HepG2 (cell line): ENCODE measurements around the gene FAM20A. TPM values are rescaled to one million over a fixed set of nuclear protein-coding genes. Genes with fewer than 3 reads are reported as not detected.

Source experiments
- AKAP8 ChIP-seq: sonication (generic); formaldehyde crosslinking; IDR thresholded peaks from 2 replicates; pipeline ENCODE4 v1.5.1; 2020; ENCODE audit warnings: mild to moderate bottlenecking, missing genetic modification reagents
- BRD4 ChIP-seq: sonication (generic); formaldehyde crosslinking; IDR thresholded peaks from 2 replicates; pipeline ENCODE4 v1.4.0; 2020; ENCODE audit warnings: missing genetic modification reagents
- DMTF1 ChIP-seq: sonication (generic); formaldehyde crosslinking; IDR thresholded peaks from 2 replicates; pipeline ENCODE4 v1.4.0; 2020; ENCODE audit warnings: mild to moderate bottlenecking, missing genetic modification reagents
- ETS1 ChIP-seq: sonication (generic); formaldehyde crosslinking; IDR thresholded peaks from 2 replicates; pipeline ENCODE4 v1.4.0; 2020; ENCODE audit warnings: missing genetic modification reagents
- HOXA9 ChIP-seq: sonication (generic); formaldehyde crosslinking; IDR thresholded peaks from 2 replicates; pipeline ENCODE4 v1.8.1; 2022; ENCODE audit warnings: missing genetic modification reagents, mild to moderate bottlenecking, moderate library complexity, borderline replicate concordance
- LBX2 ChIP-seq: sonication (generic); formaldehyde crosslinking; IDR thresholded peaks from 2 replicates; pipeline ENCODE4 v1.5.0; 2020; ENCODE audit warnings: missing genetic modification reagents, mild to moderate bottlenecking, borderline replicate concordance
- MAFG ChIP-seq: sonication (generic); formaldehyde crosslinking; IDR thresholded peaks from 2 replicates; pipeline ENCODE4 v1.5.1; 2020; ENCODE audit warnings: mild to moderate bottlenecking, missing genetic modification reagents
- PHF8 ChIP-seq: sonication (generic); formaldehyde crosslinking; IDR thresholded peaks from 2 replicates; pipeline ENCODE4 v1.5.0; 2020; ENCODE audit warnings: missing genetic modification reagents
- SNAPC4 ChIP-seq: sonication (generic); formaldehyde crosslinking; IDR thresholded peaks from 2 replicates; pipeline ENCODE4 v1.4.0; 2020; ENCODE audit warnings: mild to moderate bottlenecking, missing genetic modification reagents
- U2AF2 ChIP-seq: fragments of 200-400 bp; formaldehyde crosslinking; IDR thresholded peaks from 2 replicates; pipeline ENCODE4 v1.6.1; 2017; ENCODE audit warnings: low read depth, mild to moderate bottlenecking, low read length
- ZFP36L2 ChIP-seq: sonication (generic); formaldehyde crosslinking; IDR thresholded peaks from 2 replicates; pipeline ENCODE4 v1.4.0; 2020; ENCODE audit warnings: missing genetic modification reagents
- ZNF513 ChIP-seq: sonication (generic); formaldehyde crosslinking; conservative IDR thresholded peaks from 2 replicates; pipeline ENCODE4 v1.5.0; 2020; ENCODE audit warnings: missing genetic modification reagents
- ZNF562 ChIP-seq: sonication (generic); formaldehyde crosslinking; IDR thresholded peaks from 2 replicates; pipeline ENCODE4 v1.8.0; 2022; ENCODE audit warnings: missing genetic modification reagents, borderline replicate concordance
- ZNF816 ChIP-seq: sonication (generic); formaldehyde crosslinking; IDR thresholded peaks from 2 replicates; pipeline ENCODE4 v1.8.0; 2022; ENCODE audit warnings: missing genetic modification reagents, mild to moderate bottlenecking, borderline replicate concordance
- polyA plus RNA-seq, 8 experiments: library from polyadenylated mRNA; depleted of rRNA in 3 of 8; stranded (reverse) in 7 of 8; unstranded in 1 of 8; fragments of >200 nt; fragmentation: Illumina TruSeq in 4 of 8; extraction: Trizol in 4 of 8; gene quantifications; 2 replicates each; pipeline versions ENCODE4 v1.2.1 to v1.2.3, GENCODE V29; 2011 to 2016; ENCODE audit warnings: low read depth in 4 of 8, missing spikeins in 1 of 8, mixed read lengths in 1 of 8; ENCODE audit not compliant: insufficient read depth in 1 of 8
- total RNA-seq, 5 experiments: library from RNA; depleted of rRNA; stranded (reverse); fragments of >200 nt; fragmentation: Illumina TruSeq; extraction: Trizol; gene quantifications; 2 replicates each; pipeline ENCODE4 v1.2.3, GENCODE V29; 2016; ENCODE audit warnings: low read depth in 1 of 5
- TF ChIP-seq, protein P1 (sequence below): sonication (generic); formaldehyde crosslinking; IDR thresholded peaks from 2 replicates; pipeline ENCODE4 v1.4.0; 2020; ENCODE audit warnings: low read depth, mild to moderate bottlenecking, missing genetic modification reagents

FAM20A gene
- total and polyA plus RNA-seq, 2 of the 13 experiments (the other 11 are each of a cell fraction or from before 2014, with no cell fraction given): 9.3 to 20.7 TPM

DNA sequence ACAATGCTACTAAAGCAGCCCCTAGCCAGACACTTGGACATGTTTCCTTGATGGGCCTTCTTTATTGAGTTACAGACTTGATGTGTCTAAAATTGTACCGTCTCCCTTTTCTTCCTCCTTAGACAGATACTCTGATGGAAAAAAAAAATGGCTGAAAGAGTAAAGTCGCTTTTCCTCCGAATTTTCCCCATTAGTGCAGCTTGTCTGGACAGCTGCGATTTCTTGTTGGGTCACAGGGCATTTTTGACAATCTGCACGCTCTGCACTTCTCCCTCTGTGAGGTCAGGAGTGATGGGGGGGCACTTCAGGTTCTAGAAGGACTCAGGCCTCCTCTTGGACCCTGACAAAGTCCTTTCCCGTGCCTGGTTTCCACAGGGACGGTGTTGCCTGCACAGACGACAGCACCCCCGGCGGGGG lies 89.9 kb downstream of the FAM20A start (continued):
- TF ChIP-seq ZNF513 (CRISPR knock-in tag): no peak
- TF ChIP-seq ZNF562 (CRISPR knock-in tag): no peak
- 0 out of 2 replicates have a peak, but pooled peaks have one; percentile 49 for TF ChIP-seq PHF8 (CRISPR knock-in tag)
- 0 out of 2 replicates have a peak, but pooled peaks have one; percentile 5 for TF ChIP-seq DMTF1
- TF ChIP-seq ZNF816: 0 out of 2 replicates have a peak, but pooled peaks have one; percentile 76
- no peak for TF ChIP-seq BRD4 (CRISPR knock-in tag)
- TF ChIP-seq ETS1 (CRISPR knock-in tag): no peak
- no peak for TF ChIP-seq MAFG (CRISPR knock-in tag)
- TF ChIP-seq, protein P1, sequence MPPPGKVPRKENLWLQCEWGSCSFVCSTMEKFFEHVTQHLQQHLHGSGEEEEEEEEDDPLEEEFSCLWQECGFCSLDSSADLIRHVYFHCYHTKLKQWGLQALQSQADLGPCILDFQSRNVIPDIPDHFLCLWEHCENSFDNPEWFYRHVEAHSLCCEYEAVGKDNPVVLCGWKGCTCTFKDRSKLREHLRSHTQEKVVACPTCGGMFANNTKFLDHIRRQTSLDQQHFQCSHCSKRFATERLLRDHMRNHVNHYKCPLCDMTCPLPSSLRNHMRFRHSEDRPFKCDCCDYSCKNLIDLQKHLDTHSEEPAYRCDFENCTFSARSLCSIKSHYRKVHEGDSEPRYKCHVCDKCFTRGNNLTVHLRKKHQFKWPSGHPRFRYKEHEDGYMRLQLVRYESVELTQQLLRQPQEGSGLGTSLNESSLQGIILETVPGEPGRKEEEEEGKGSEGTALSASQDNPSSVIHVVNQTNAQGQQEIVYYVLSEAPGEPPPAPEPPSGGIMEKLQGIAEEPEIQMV (CRISPR knock-in tag): peak; percentile 57; the same call in 1 of the 2 replicates
- TF ChIP-seq SNAPC4 (CRISPR knock-in tag): no peak
- TF ChIP-seq ZFP36L2 (CRISPR knock-in tag): no peak
- no peak for TF ChIP-seq AKAP8
- TF ChIP-seq U2AF2: no peak
- TF ChIP-seq HOXA9 (CRISPR knock-in tag): no peak
- no peak for TF ChIP-seq LBX2 (CRISPR knock-in tag)
